GM21619 (cell line): ENCODE results near the gene MAN1C1.
A peak's percentile ranks its signal among the peaks of the same experiment; 100 is the strongest.

Experiments
- ATAC-seq: cut with Tn5 transposase; IDR thresholded peaks from one replicate; pipeline ENCODE4 v1.9.1; 2021; ENCODE audit not compliant: unreplicated experiment

The MAN1C1 gene

GRCh38 chr1:25616095-25616986 lies at the start of gene MAN1C1:
Gene MAN1C1 (plus strand): TSS chr1:25616791. CDS start chr1:25617798, 1,007 bp downstream.
- ATAC-seq = peak; percentile 50

DNA sequence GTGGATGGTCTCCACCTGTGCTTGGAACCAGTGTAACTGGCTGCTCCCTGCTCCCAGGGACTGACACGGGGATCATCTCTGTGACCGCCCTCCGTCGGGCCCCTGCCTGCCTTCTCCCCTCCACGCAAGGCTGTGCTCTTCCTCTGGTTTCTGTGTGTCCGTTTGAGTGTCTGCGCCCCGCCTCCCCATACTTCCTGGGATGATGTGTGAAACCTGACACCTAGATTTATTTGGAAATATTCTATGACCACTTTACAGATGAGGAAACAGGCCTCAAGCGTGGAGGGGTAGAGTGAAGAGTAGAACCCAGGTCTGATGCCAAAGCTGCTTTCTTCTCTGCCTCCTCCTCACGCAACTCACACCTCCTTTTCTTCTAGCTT lies 48.9 kb upstream of the MAN1C1 start:
- ATAC-seq = no peak

DNA sequence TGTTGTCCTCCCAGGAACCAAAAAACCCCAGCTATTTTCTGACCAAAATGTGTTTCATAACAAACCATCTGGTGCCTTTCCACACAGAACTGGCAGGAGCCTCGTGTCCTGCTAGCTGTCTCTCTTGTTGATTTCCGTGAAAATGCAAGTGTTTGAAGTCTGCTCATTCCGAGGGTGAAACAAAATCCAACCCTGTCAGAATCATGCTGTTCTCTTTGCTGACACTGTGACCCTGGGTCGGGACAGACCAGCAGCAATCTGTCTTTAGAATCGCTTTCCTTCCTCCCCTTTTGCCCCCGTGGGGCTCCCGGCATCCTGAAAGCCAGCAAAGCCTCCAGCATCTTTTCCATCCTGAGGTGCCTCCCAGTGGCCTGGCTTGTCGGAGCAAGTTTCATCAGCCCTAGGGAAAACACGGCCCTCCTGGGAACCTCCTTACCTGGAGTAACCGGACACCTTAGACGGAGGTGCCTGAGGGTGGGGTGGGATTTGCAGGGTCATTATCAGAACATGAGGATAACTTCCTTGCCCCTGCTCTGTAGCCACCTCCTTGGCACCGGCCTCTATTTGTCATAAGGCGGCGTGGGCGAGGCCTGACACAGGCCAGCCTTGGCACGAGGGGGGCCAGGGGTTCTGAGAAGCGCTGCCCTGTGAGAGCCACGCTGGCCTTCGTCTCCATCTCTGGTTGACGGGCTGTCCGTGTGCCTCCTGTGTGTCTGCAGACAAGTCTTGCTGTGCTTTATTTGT lies 48.3 kb upstream of the MAN1C1 start:
- ATAC-seq = no peak

DNA sequence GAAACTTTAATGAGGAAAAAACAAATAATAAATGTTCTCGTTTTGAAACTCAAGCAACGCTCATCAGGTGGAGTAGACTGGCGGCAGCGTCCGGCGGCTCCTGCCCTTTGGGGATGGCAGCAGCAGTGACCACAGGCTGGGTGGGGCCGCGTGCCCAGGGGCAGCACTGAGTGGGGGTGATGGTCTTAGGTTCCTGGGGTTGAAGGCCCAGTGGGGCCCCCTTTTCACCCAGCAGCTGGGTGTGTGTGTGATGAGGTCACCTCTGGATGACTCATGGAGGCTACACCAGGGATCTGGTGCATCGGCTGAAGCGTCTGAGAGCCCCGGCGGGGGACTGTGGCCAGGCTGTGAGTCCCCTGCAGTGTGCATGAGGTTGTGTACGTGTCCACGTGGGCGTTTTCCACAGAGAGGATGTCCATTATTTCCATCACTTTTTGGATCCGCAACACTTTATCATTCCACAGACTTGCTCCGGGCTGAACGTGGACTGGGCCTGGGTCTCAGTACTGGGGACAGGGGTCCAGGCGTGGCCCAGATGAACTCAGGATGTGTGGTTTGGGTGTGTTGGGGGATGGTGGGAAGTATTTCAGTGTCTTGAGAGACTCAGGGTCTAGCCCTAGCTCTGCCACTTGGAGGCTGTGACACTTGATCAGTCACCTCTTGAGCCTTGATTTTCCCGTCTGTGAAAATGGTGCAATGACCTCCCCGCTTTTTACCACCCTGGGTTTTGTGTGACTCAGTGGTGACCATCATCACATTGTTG lies 47.6 kb upstream of the MAN1C1 start:
- ATAC-seq = no peak

- ATAC-seq = no peak
These were observed 46.8 kb upstream of the MAN1C1 start for GRCh38 chr1:25569597-25570396.

GRCh38 chr1:25570798-25571521 lies 45.6 kb upstream of the MAN1C1 start:
- no peak for ATAC-seq

GRCh38 chr1:25571522-25571970 lies 45.0 kb upstream of the MAN1C1 start:
- ATAC-seq = no peak

GRCh38 chr1:25572107-25572506 lies 44.5 kb upstream of the MAN1C1 start:
- no peak for ATAC-seq

- no peak for ATAC-seq
These were observed 43.6 kb upstream of the MAN1C1 start for GRCh38 chr1:25572708-25573590.

DNA sequence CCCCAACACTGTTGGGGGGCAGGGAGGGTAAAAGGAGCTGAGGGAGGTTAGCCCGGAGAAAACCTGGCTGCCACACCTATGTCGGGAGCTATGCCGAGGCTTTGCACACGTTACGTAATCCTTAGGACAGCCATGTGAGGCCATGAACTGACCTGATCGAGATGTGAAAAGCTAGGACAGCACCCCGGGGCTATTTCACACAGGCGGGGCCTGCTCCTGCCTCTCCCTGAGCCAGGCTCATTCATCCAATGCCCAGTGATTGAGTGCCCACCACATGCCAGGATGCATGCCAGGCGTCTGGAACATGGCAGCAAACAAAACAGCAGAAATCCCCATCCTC lies 43.0 kb upstream of the MAN1C1 start:
- no peak for ATAC-seq

GRCh38 chr1:25573961-25574360 lies 42.6 kb upstream of the MAN1C1 start:
- no peak for ATAC-seq

DNA sequence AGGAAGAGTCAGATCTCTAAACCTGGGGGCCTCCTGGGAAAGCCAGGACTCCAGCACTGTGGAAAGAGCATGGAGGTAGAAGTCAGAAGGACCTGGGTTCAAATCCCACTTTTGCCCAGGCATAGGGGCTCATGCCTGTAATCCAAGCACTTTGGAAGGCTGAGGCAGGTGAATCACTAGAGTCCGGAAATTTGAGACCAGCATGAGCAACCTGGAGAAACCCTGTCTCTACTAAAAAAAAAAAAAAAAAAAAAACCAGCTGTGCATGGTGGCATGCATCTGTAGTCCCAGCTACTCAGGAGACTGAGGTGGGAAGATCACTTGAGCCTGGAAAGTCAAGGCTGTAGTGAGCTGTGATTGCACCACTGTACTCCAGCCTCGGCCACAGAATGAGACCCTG lies 41.4 kb upstream of the MAN1C1 start:
- no peak for ATAC-seq

GRCh38 chr1:25576459-25577133 lies 40.0 kb upstream of the MAN1C1 start:
- no peak for ATAC-seq

DNA sequence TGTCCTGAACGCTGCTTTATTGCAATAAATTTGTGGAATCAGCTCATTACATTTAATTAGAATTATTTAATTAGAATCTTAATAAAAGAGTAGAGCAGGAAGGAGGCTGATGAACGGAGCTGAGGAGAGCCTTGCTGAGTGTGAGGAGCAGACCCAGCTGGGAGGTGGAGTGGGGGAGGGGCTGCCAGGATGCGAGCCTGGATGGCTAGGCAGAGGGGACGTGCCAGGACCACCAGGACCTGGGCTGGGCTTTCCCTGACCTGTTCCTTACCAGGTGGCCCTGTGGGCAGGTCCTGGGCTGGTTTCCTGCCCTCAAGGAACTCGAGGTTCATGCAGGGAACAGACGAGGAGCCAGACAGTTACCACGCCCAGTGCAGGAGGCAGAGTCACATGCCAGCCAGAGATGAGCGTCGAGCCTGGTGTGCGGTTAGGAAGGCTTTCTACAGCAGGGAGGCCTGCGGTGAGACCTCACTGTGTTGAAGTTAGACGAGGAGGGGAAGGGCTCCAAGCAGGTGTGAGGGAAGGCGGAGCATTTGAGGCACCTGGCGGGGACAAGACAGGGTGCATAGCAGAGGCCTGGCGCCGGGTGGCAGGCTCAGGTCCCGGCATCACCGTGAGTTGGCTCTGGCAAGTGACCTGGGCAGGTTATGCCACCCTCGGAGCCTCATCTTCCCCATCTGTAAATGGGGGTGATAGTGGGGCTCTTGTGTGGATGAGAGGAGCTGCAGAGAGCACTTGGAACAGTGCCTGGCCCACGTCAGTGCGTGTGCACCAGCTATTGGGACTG lies 39.3 kb upstream of the MAN1C1 start:
- ATAC-seq = no peak

DNA sequence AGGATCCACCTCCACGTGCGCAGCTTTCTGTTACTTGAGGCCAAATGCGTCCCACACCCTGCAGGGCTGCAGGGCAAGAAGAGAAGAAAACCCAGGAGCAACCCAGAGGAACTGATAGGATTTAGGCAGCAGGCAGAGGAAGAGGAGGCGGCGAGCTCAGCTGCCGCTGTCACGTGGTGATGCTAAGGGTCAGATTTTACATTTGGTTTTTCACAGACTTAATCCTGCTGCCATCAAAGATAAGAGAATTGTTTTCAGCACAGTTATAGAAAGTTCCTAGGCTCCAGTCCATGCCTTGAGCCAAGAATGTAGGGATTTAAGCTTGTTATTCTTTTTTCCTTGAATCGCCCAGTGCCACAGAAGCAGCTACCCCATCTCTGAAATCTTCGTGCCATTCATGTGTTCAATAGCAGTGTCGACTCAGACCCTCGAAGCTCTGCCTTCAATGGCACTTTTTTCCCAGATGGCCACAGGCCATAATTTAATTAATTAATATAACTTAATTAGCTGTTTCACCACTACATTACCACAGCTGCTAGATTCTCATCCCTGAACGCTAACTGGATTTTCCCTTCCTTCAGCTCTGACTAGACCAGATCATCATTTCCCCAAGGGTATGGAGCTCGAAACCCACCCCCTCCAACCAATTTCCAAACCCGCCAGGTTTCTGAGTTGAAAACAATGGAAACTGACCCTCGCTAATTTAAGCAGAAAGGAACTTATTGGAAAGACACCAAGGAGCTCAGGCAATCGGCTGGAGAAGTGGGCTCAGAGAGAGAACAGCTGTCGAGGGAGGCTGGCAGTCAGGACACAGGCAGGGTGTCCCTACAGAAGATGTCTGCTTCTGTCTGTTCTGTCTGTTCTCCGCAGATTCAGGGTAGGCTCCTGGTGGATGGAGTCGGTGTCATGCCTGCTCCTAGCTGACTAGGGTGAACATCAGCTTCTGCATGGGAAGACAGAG lies 37.0 kb upstream of the MAN1C1 start:
- ATAC-seq = no peak

DNA sequence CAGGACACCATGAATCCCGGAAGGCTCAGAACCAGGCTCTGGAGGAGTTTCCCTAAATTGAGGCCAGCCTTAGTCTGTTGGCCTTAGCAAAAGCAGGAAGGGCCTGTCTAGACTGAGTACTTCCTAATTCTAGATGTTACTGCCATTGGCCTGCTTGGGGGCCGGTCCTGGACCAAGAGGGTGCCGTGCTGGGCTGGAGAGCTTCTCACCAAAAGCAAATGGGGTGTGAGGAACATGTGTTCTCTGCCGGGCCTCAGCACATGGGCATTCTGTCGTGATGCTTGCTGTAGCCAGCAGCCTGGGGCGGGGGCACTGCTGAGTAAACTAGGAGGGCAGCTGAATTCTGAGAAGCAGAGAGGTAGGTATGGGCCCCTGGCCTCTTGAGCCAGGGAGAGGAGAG lies 35.7 kb upstream of the MAN1C1 start:
- no peak for ATAC-seq

- ATAC-seq = no peak
These were observed 34.8 kb upstream of the MAN1C1 start for GRCh38 chr1:25581764-25582163.
